ENCODE results near the gene CMYA5. TPM values are rescaled to one million over a fixed set of nuclear protein-coding genes. Genes with fewer than 3 reads are reported as not detected.

CMYA5 gene
- total and polyA plus RNA-seq, 2 of the 4 experiments (the other 2 are of a cell fraction) = 0.39 to 0.90 TPM

DNA sequence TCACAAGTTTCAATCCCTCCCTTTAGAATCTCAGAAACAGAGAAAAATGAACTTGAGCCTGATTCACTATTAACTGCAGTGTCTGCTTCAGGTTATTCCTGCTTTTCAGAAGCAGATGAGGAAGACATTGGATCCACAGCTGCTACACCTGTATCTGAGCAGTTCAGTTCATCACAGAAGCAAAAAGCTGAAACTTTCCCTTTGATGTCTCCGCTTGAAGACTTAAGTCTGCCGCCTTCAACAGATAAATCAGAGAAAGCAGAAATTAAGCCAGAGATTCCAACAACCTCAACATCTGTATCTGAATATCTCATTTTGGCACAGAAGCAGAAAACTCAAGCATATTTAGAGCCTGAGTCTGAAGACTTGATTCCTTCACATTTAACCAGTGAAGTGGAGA lies 42.1 kb downstream of the CMYA5 start:
- DNase-seq = no peak
- no peak overlapping the region for H3K4me3 ChIP-seq (ENCODE audit: insufficient read depth, low read depth, low read length)
- in situ Hi-C loops (cut with MboI; ENCODE audit: low sequenced_read_pairs) = no loop called here

More for the DNA sequence above, 42.1 kb downstream of the CMYA5 start:
- H2BK15ac ChIP-seq (ENCODE audit: low read depth, low read length) = no peak overlapping the region
- ChIA-PET CTCF (no interaction called here), POLR2A (ENCODE audit: unreplicated experiment) (no interaction called here)
- no peaks in the 10 kb centered on the region for H3K9me1 ChIP-seq (ENCODE audit: insufficient read depth, low read length)
- H4K91ac ChIP-seq (ENCODE audit: insufficient read depth, low read depth, low read length) = no peak overlapping the region
- no peak overlapping the region for H3K9ac ChIP-seq (ENCODE audit: low read depth, low read length)
- no peak overlapping the region for H3K56ac ChIP-seq (ENCODE audit: extremely low read depth, insufficient read depth, low read length)
- H2AK9ac ChIP-seq (replicated peaks; ENCODE audit: low read depth, low read length, poor library complexity) = no peak overlapping the region
- H2AK5ac ChIP-seq (ENCODE audit: low read depth, low read length) = no peak overlapping the region
- no TSS peak for BruUV-seq (replicated peaks)
- no peak overlapping the region for H3K27ac ChIP-seq (ENCODE audit: insufficient read depth, low read length)
- intact Hi-C loops (cut with micrococcal nuclease) (no loop called here), dilution Hi-C loops (cut with HindIII; ENCODE audit: low sequenced_read_pairs, unreplicated experiment) (no loop called here)
- no peaks in the 10 kb centered on the region for H4K20me1 ChIP-seq (ENCODE audit: insufficient read depth, low read length)
- H3K79me1 ChIP-seq (ENCODE audit: low read depth in 1 of 2, low read length in 2 of 2) = no peaks in the 10 kb centered on the region
- no peak for ATAC-seq (ENCODE audit: low read depth)
- no peak overlapping the region for H2BK5ac ChIP-seq (ENCODE audit: low read depth, low read length, poor library complexity, severe bottlenecking)
- no peak overlapping the region for H3K14ac ChIP-seq (replicated peaks; ENCODE audit: low read depth, low read length)
- 73% methylated on average over 2 of the region's 2 CpGs; no CpG with 5 or more reads in 1 of the 2 experiments for WGBS, 2 experiments (ENCODE audit: extremely low coverage in 2 of 2, insufficient read length in 1 of 2)
- H4K5ac ChIP-seq (ENCODE audit: low read depth, low read length) = no peak overlapping the region
- no peak overlapping the region for H3K23ac ChIP-seq (ENCODE audit: low read depth, low read length)
- no peaks in the 10 kb centered on the region for H3K9me3 ChIP-seq (ENCODE audit: control insufficient read depth, insufficient read depth, low read length)
- H4K8ac ChIP-seq (ENCODE audit: low read depth in 2 of 2, low read length in 2 of 2) = no peak overlapping the region
- no peaks in the 10 kb centered on the region for H3K36me3 ChIP-seq (ENCODE audit: control insufficient read depth, insufficient read depth, low read length)
- H3K18ac ChIP-seq (ENCODE audit: low read depth, low read length) = no peak overlapping the region
- H2BK20ac ChIP-seq (ENCODE audit: low read depth, low read length) = no peak overlapping the region
- H3K4ac ChIP-seq (ENCODE audit: low read depth, low read length) = no peak overlapping the region
- H3K4me1 ChIP-seq (ENCODE audit: control insufficient read depth, insufficient read depth, low read length) = no peaks in the 10 kb centered on the region
- TF ChIP-seq MXI1 (IDR thresholded peaks at IDR 0.05; ENCODE audit: borderline replicate concordance, low read depth, low read length) = no peak
- TF ChIP-seq MAZ (IDR thresholded peaks at IDR 0.05; ENCODE audit: borderline replicate concordance, low read depth, low read length) = no peak
- no peak for TF ChIP-seq ELK1 (IDR thresholded peaks at IDR 0.05; ENCODE audit: borderline replicate concordance, low read depth, low read length)
- TF ChIP-seq SMC3 (IDR thresholded peaks at IDR 0.05; ENCODE audit: low read depth, low read length) = no peak
- TF ChIP-seq, protein P1, sequence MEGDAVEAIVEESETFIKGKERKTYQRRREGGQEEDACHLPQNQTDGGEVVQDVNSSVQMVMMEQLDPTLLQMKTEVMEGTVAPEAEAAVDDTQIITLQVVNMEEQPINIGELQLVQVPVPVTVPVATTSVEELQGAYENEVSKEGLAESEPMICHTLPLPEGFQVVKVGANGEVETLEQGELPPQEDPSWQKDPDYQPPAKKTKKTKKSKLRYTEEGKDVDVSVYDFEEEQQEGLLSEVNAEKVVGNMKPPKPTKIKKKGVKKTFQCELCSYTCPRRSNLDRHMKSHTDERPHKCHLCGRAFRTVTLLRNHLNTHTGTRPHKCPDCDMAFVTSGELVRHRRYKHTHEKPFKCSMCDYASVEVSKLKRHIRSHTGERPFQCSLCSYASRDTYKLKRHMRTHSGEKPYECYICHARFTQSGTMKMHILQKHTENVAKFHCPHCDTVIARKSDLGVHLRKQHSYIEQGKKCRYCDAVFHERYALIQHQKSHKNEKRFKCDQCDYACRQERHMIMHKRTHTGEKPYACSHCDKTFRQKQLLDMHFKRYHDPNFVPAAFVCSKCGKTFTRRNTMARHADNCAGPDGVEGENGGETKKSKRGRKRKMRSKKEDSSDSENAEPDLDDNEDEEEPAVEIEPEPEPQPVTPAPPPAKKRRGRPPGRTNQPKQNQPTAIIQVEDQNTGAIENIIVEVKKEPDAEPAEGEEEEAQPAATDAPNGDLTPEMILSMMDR (conservative IDR thresholded peaks at IDR 0.05; ENCODE audit: low read depth, low read length) = no peak
- no peak for TF ChIP-seq CEBPB (IDR thresholded peaks at IDR 0.05; ENCODE audit: low read depth, low read length)
- no peak for TF ChIP-seq FOS (IDR thresholded peaks at IDR 0.05; ENCODE audit: low read depth, low read length)
- TF ChIP-seq MAFK (IDR thresholded peaks at IDR 0.05; ENCODE audit: low read depth, low read length) = no peak
- TF ChIP-seq BHLHE40 (IDR thresholded peaks at IDR 0.05; ENCODE audit: low read depth, low read length) = no peak
- TF ChIP-seq RFX5 (IDR thresholded peaks at IDR 0.05; ENCODE audit: low read depth, low read length) = no peak
- TF ChIP-seq CHD1 (IDR thresholded peaks at IDR 0.05; ENCODE audit: low read depth, low read length) = no peak
- no peak overlapping the region for H2AFZ ChIP-seq (replicated peaks; ENCODE audit: low read length, poor library complexity)
- H3K27me3 ChIP-seq (ENCODE audit: control insufficient read depth, insufficient read depth, low read length) = peaks cover 19% of the 10 kb centered on the region
- no peak overlapping the region for H2BK120ac ChIP-seq (ENCODE audit: low read depth, low read length)
- no peak overlapping the region for H3K4me2 ChIP-seq (ENCODE audit: low read depth, low read length)
